ENCODE measurements around the gene FTCD.
A peak's percentile ranks its signal among the peaks of the same experiment; 100 is the strongest.

Gene FTCD

DNA sequence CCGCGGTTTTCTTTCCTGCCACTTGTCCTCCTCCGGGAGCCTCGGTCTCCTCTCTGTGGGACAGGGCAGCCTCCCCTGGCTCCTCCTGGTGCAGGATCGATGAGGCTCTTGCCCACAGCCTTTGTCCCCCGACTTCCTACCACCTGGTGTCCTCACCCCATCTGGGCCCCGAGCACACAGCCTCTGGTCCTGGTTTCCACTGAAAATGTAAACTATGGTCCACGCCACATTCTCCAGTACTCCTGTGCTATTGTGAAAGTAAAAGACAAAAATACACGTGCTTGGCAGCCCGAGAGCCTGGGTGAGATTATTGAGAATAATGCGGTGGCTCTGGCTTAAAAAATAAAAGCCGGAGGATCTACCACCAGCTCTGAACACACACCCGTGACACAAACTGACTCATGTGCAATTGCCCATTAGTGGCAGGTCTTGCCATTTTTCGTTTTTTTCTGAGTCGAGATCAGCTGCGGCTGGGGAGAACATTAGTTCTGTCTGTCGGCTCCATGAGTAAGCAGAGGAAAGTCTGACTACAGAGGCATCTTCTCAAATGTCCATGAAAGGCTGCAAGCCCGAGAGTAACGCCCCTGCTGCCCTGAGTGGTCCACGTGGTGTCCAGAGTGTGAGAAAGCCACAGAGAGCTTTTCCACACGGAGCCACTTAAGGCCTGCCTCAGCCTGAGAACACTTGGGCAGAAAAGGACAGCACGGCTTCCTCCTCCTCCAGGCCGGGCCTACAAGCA is 63.2 kb downstream of the FTCD start:
- ChIA-PET POLR2A (interaction anchor here (0.7 to 2.0 kb wide), 19 partner anchors 9 to 120 kb away, joined by 3 to 22 read pairs (median 4); partner anchors contain the start of gene COL6A1), CTCF (interaction anchor here (1.1 to 2.4 kb wide), 4 partner anchors 8 to 120 kb away, joined by 3 to 14 read pairs (median 3); no protein-coding TSS in a partner anchor)
- TF ChIP-seq, protein P1, sequence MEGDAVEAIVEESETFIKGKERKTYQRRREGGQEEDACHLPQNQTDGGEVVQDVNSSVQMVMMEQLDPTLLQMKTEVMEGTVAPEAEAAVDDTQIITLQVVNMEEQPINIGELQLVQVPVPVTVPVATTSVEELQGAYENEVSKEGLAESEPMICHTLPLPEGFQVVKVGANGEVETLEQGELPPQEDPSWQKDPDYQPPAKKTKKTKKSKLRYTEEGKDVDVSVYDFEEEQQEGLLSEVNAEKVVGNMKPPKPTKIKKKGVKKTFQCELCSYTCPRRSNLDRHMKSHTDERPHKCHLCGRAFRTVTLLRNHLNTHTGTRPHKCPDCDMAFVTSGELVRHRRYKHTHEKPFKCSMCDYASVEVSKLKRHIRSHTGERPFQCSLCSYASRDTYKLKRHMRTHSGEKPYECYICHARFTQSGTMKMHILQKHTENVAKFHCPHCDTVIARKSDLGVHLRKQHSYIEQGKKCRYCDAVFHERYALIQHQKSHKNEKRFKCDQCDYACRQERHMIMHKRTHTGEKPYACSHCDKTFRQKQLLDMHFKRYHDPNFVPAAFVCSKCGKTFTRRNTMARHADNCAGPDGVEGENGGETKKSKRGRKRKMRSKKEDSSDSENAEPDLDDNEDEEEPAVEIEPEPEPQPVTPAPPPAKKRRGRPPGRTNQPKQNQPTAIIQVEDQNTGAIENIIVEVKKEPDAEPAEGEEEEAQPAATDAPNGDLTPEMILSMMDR (IDR thresholded peaks at IDR 0.05; ENCODE audit: insufficient read depth, low read length, missing control alignments), result no peak
- peak overlapping the region; percentile 45 for H3K4me3 ChIP-seq (ENCODE audit: low read depth, low read length)
- DNase-seq (ENCODE audit: low read depth, low spot score), result peak; percentile 95

DNA sequence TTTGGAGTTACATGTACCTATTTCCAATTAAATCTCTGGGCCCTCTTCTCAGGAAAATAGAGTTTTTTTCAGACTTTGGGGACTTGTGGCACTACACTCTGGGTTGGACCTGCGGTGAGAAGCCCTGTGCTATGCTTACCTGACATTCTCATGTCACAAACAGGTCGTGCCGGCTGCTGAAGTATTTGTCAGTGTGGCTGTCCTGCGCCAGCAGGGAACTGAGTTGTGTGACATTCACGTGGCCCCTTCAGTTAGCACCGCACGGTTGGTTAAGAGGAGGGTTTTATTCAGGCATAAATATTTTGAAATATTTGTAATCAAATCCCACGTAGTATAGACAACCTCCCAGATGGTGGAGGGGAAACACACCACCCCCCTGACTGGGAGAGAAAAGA is 63.8 kb downstream of the FTCD start:
- ChIA-PET CTCF (interaction anchor here (1.4 to 2.4 kb wide), 2 partner anchors 12 to 119 kb away, joined by 3 to 14 read pairs; no protein-coding TSS in a partner anchor), POLR2A (interaction anchor here (1.0 to 2.0 kb wide), 11 partner anchors 8 to 118 kb away, joined by 3 to 22 read pairs (median 5); partner anchors contain the start of gene COL6A1)
- DNase-seq (ENCODE audit: low read depth, low spot score), result no peak
- H3K4me3 ChIP-seq (ENCODE audit: low read depth, low read length), result peak overlapping the region; percentile 45
- TF ChIP-seq, protein P1 (IDR thresholded peaks at IDR 0.05; ENCODE audit: insufficient read depth, low read length, missing control alignments), result no peak

DNA sequence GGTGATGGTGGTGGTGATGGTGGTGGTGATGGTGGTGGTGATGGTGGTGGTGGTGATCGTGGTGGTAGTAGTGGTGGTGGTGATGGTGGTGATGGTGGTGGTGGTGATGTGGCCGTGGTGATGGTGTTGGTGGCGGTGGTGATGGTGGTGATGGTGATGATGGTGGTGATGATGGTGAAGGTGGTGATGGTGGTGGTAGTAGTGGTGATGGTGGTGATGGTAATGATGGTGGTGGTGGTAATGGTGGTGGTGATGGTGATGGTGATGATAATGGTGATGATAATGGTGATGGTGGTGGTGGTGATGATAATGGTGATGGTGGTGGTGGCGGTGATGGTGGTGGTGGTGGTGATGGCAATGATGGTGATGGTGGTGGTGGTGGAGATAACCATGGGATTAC is 64.3 kb downstream of the FTCD start:
- H3K4me3 ChIP-seq (ENCODE audit: low read depth, low read length), result no peak overlapping the region
- DNase-seq (ENCODE audit: low read depth, low spot score), result no peak
- ChIA-PET POLR2A (no interaction called here), CTCF (no interaction called here)
- TF ChIP-seq, protein P1 (IDR thresholded peaks at IDR 0.05; ENCODE audit: insufficient read depth, low read length, missing control alignments), result no peak

DNA sequence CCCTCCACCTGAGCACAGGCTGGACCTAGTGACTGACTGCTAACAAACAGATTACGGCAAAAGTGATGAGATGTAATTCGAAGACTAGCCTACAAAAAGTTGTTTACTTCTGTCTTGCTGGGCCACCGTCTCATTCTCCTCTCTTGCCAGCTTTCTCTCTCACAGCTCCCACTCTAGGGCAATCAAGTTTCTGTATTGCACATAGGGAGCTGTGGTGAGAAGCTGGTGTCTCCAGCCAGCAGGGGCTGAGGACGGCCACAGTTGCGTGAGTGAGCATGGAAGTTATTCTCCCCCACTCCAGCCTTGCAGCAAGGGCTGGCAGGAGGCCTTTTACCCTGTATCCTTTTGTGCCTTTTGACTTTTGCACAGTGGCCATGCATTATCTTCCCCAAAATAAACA is 66.1 kb downstream of the FTCD start:
- POLR2A ChIA-PET, result no interaction called here
- CTCF ChIA-PET, result no interaction called here
- TF ChIP-seq, protein P1 (IDR thresholded peaks at IDR 0.05; ENCODE audit: insufficient read depth, low read length, missing control alignments), result no peak

DNA sequence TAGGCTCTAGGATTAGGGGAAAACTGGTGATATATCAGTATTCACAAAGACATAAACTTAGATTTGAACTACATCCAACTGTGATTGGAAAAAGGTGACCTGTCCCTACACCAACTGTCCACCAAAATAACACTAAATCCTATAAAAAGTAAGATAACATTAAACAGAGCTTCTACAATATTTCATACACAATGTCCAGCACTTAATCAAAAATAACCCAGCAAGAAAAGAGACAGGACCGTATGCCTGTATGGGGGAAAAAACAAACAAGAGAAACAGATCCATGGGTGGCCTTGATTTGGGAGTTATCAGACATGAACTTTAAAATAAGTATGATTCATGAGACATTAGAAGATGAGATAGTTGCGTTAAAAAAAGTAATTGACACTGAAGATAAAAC is 67.2 kb downstream of the FTCD start:
- no peak for DNase-seq (ENCODE audit: low read depth, low spot score)
- ChIA-PET CTCF (no interaction called here), POLR2A (no interaction called here)
- TF ChIP-seq, protein P1 (IDR thresholded peaks at IDR 0.05; ENCODE audit: insufficient read depth, low read length, missing control alignments), result no peak
- H3K4me3 ChIP-seq (ENCODE audit: low read depth, low read length), result no peak overlapping the region

More for the DNA sequence above, 66.1 kb downstream of the FTCD start:
- DNase-seq (ENCODE audit: low read depth, low spot score), result no peak
- no peak overlapping the region for H3K4me3 ChIP-seq (ENCODE audit: low read depth, low read length)

DNA sequence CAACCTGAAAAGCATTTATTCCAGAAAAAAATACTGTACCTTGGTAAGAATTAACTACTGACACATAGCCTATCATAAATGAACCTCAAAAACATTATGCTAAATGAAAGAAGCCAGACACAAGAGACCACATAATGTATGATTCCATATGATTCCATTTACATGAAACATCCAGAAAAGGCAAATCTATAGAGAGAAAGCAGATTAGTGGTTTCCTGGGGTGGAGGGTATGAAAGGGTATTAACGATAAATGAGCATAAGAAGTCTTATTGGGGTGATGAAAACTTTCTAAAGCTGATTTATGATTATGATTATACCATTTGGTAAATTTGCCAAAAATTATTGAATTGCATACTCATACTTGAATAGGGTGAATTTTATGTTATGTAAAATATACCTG is 67.7 kb downstream of the FTCD start:
- no peak overlapping the region for H3K4me3 ChIP-seq (ENCODE audit: low read depth, low read length)
- CTCF ChIA-PET, result no interaction called here

More for the DNA sequence above, 67.7 kb downstream of the FTCD start:
- POLR2A ChIA-PET, result no interaction called here
- TF ChIP-seq, protein P1 (IDR thresholded peaks at IDR 0.05; ENCODE audit: insufficient read depth, low read length, missing control alignments), result no peak
- no peak for DNase-seq (ENCODE audit: low read depth, low spot score)
